Muscle layer of colon (tissue), 2 donors: ENCODE data around the gene PIGH.

Experiments used
- H3K27ac ChIP-seq: one replicate; pipeline ENCODE4 v1.7.0; 2013; ENCODE audit warnings: low read depth, mild to moderate bottlenecking, low read length, moderate library complexity
- H3K27me3 ChIP-seq, 2 donors: one replicate each; pipeline ENCODE4 v1.7.0; 2013; ENCODE audit warnings: low read length in 2 of 2, mild to moderate bottlenecking in 2 of 2; ENCODE audit not compliant: insufficient read depth in 2 of 2, control insufficient read depth in 1 of 2
- H3K36me3 ChIP-seq: one replicate; pipeline ENCODE4 v1.7.0; 2013; ENCODE audit warnings: mild to moderate bottlenecking, low read length; ENCODE audit not compliant: insufficient read depth
- H3K4me1 ChIP-seq: one replicate; pipeline ENCODE4 v1.7.0; 2013; ENCODE audit warnings: mild to moderate bottlenecking, low read length; ENCODE audit not compliant: insufficient read depth
- H3K4me3 ChIP-seq, 2 donors: one replicate each; pipeline ENCODE4 v1.7.0; 2013; ENCODE audit warnings: low read length in 2 of 2, low read depth in 1 of 2, mild to moderate bottlenecking in 1 of 2, moderate library complexity in 1 of 2
- H3K9ac ChIP-seq: one replicate; pipeline ENCODE4 v1.7.0; 2013; ENCODE audit warnings: low read length
- H3K9me3 ChIP-seq: one replicate; pipeline ENCODE4 v1.7.0; 2013; ENCODE audit warnings: mild to moderate bottlenecking, low read length
- donor health status: abdominal sarcoma.
- donor health status: Adenocarcinoma of cecum.

The PIGH gene

GRCh38 chr14:67572608-67573007, 27.5 kb downstream of the PIGH start:
- Histone ChIP-seq H3K27ac (no peak overlapping the region), H3K27me3 (no peaks in the 10 kb centered on the region), H3K4me3 (no peak overlapping the region), H3K36me3 (no peaks in the 10 kb centered on the region), H3K4me1 (no peaks in the 10 kb centered on the region), H3K9ac (no peak overlapping the region), H3K9me3 (no peaks in the 10 kb centered on the region)

GRCh38 chr14:67571991-67572323, 28.1 kb downstream of the PIGH start:
- no peak overlapping the region for H3K4me3 ChIP-seq
- H3K9me3 ChIP-seq: no peaks in the 10 kb centered on the region
- H3K27me3 ChIP-seq: no peaks in the 10 kb centered on the region
- H3K9ac ChIP-seq: no peak overlapping the region
- no peaks in the 10 kb centered on the region for H3K4me1 ChIP-seq
- no peak overlapping the region for H3K27ac ChIP-seq
- no peaks in the 10 kb centered on the region for H3K36me3 ChIP-seq

- H3K4me1 ChIP-seq: no peaks in the 10 kb centered on the region
- no peak overlapping the region for H3K9ac ChIP-seq
Measured at GRCh38 chr14:67571275-67571990, 28.6 kb downstream of the PIGH start.

GRCh38 chr14:67570453-67570852, 29.6 kb downstream of the PIGH start:
- H3K27ac ChIP-seq: no peak overlapping the region
- H3K27me3 ChIP-seq: no peaks in the 10 kb centered on the region
- no peak overlapping the region for H3K4me3 ChIP-seq
- no peaks in the 10 kb centered on the region for H3K36me3 ChIP-seq
- no peak overlapping the region for H3K9ac ChIP-seq
- no peaks in the 10 kb centered on the region for H3K4me1 ChIP-seq
- no peaks in the 10 kb centered on the region for H3K9me3 ChIP-seq

More at GRCh38 chr14:67571275-67571990, 28.6 kb downstream of the PIGH start:
- no peaks in the 10 kb centered on the region for H3K9me3 ChIP-seq
- no peak overlapping the region for H3K27ac ChIP-seq
- no peak overlapping the region for H3K4me3 ChIP-seq
- H3K36me3 ChIP-seq: no peaks in the 10 kb centered on the region
- H3K27me3 ChIP-seq: no peaks in the 10 kb centered on the region

- H3K36me3 ChIP-seq: no peaks in the 10 kb centered on the region
- no peak overlapping the region for H3K4me3 ChIP-seq
- no peak overlapping the region for H3K27ac ChIP-seq
- no peaks in the 10 kb centered on the region for H3K9me3 ChIP-seq
- no peaks in the 10 kb centered on the region for H3K27me3 ChIP-seq
- H3K9ac ChIP-seq: no peak overlapping the region
- no peaks in the 10 kb centered on the region for H3K4me1 ChIP-seq
Measured at GRCh38 chr14:67569651-67570290, 30.3 kb downstream of the PIGH start.

GRCh38 chr14:67569011-67569650, 30.9 kb downstream of the PIGH start:
- Histone ChIP-seq H3K27me3 (no peaks in the 10 kb centered on the region), H3K4me3 (no peak overlapping the region), H3K9ac (no peak overlapping the region), H3K4me1 (no peaks in the 10 kb centered on the region), H3K9me3 (no peaks in the 10 kb centered on the region), H3K27ac (no peak overlapping the region), H3K36me3 (no peaks in the 10 kb centered on the region)

GRCh38 chr14:67567654-67568053, 32.4 kb downstream of the PIGH start:
- no peaks in the 10 kb centered on the region for H3K36me3 ChIP-seq
- no peak overlapping the region for H3K27ac ChIP-seq
- no peak overlapping the region for H3K4me3 ChIP-seq
- H3K4me1 ChIP-seq: no peaks in the 10 kb centered on the region
- no peaks in the 10 kb centered on the region for H3K9me3 ChIP-seq
- no peak overlapping the region for H3K9ac ChIP-seq
- H3K27me3 ChIP-seq: no peaks in the 10 kb centered on the region

GRCh38 chr14:67566908-67567307, 33.2 kb downstream of the PIGH start:
- Histone ChIP-seq H3K27me3 (no peaks in the 10 kb centered on the region), H3K9me3 (no peaks in the 10 kb centered on the region), H3K36me3 (no peaks in the 10 kb centered on the region), H3K9ac (no peak overlapping the region), H3K4me1 (no peaks in the 10 kb centered on the region), H3K4me3 (no peak overlapping the region), H3K27ac (no peak overlapping the region)

- Histone ChIP-seq H3K9me3 (no peaks in the 10 kb centered on the region), H3K27ac (no peak overlapping the region), H3K4me3 (no peak overlapping the region), H3K4me1 (no peaks in the 10 kb centered on the region), H3K9ac (no peak overlapping the region), H3K27me3 (no peaks in the 10 kb centered on the region), H3K36me3 (no peaks in the 10 kb centered on the region)
Measured at GRCh38 chr14:67564236-67564635, 35.8 kb downstream of the PIGH start.

- no peak overlapping the region for H3K27ac ChIP-seq
- no peaks in the 10 kb centered on the region for H3K27me3 ChIP-seq
- H3K4me3 ChIP-seq: no peak overlapping the region
- no peaks in the 10 kb centered on the region for H3K4me1 ChIP-seq
- H3K9ac ChIP-seq: no peak overlapping the region
- H3K36me3 ChIP-seq: no peaks in the 10 kb centered on the region
- H3K9me3 ChIP-seq: no peaks in the 10 kb centered on the region
Measured at GRCh38 chr14:67562776-67563150, 37.3 kb downstream of the PIGH start.

- Histone ChIP-seq H3K36me3 (no peaks in the 10 kb centered on the region), H3K9ac (no peak overlapping the region), H3K4me1 (no peaks in the 10 kb centered on the region), H3K4me3 (no peak overlapping the region), H3K27me3 (no peaks in the 10 kb centered on the region), H3K27ac (no peak overlapping the region), H3K9me3 (no peaks in the 10 kb centered on the region)
Measured at GRCh38 chr14:67562025-67562775, 37.9 kb downstream of the PIGH start.
